HepG2 (cell line): ENCODE results near the gene PEAK3.

Experiments used
- ATF3 ChIP-seq: sonication (generic); formaldehyde crosslinking; IDR thresholded peaks from 2 replicates; pipeline ENCODE4 v1.4.0; 2020; ENCODE audit warnings: missing genetic modification reagents
- EP300 ChIP-seq, 3 experiments: sonication (generic) in 1 of 3; formaldehyde crosslinking in 1 of 3; IDR thresholded peaks; 2 replicates each; pipeline versions ENCODE4 v1.5.1 to v1.6.1; 2011 to 2020; ENCODE audit warnings: low read depth in 2 of 3, low read length in 2 of 3, borderline replicate concordance in 1 of 3, improper control_type of control experiment in 1 of 3, mild to moderate bottlenecking in 1 of 3, missing genetic modification reagents in 1 of 3, moderate library complexity in 1 of 3
- HIC2 ChIP-seq: sonication (generic); formaldehyde crosslinking; IDR thresholded peaks from 2 replicates; pipeline ENCODE4 v1.9.0; 2022; ENCODE audit warnings: low read depth, missing genetic modification reagents
- HOXA7 ChIP-seq: sonication (generic); formaldehyde crosslinking; IDR thresholded peaks from 2 replicates; pipeline ENCODE4 v1.8.1; 2022; ENCODE audit warnings: mild to moderate bottlenecking, missing genetic modification reagents, moderate library complexity
- POLR2G ChIP-seq: fragments of 200-400 bp; formaldehyde crosslinking; IDR thresholded peaks from 2 replicates; pipeline ENCODE4 v1.6.1; 2018; ENCODE audit warnings: mild to moderate bottlenecking, low read depth, low read length, moderate library complexity
- TOE1 ChIP-seq: sonication (generic); formaldehyde crosslinking; IDR thresholded peaks from 2 replicates; pipeline ENCODE4 v1.4.0; 2020; ENCODE audit warnings: mild to moderate bottlenecking, missing genetic modification reagents
- USF2 ChIP-seq, 2 experiments: sonication (generic) in 1 of 2; formaldehyde crosslinking in 1 of 2; IDR thresholded peaks; 2 replicates each; pipeline versions ENCODE4 v1.5.1 to v1.6.1; 2011 to 2020; ENCODE audit warnings: borderline replicate concordance in 1 of 2, low read depth in 1 of 2, low read length in 1 of 2, mild to moderate bottlenecking in 1 of 2, missing genetic modification reagents in 1 of 2, moderate library complexity in 1 of 2
- ZBTB38 ChIP-seq: sonication (generic); formaldehyde crosslinking; IDR thresholded peaks from 2 replicates; pipeline ENCODE4 v1.5.1; 2020; ENCODE audit warnings: mild to moderate bottlenecking, missing genetic modification reagents
- ZNF276 ChIP-seq: sonication (generic); formaldehyde crosslinking; IDR thresholded peaks from 2 replicates; pipeline ENCODE4 v1.4.0; 2020; ENCODE audit warnings: mild to moderate bottlenecking, low read depth, missing genetic modification reagents
- ZNF451 ChIP-seq: sonication (generic); formaldehyde crosslinking; IDR thresholded peaks from 2 replicates; pipeline ENCODE4 v1.5.0; 2020; ENCODE audit warnings: mild to moderate bottlenecking, missing genetic modification reagents
- ZNF773 ChIP-seq: sonication (generic); formaldehyde crosslinking; IDR thresholded peaks from 2 replicates; pipeline ENCODE4 v1.4.0; 2020; ENCODE audit warnings: missing genetic modification reagents, borderline replicate concordance
- TF ChIP-seq, protein P1 (sequence below): IDR thresholded peaks from 2 replicates; pipeline ENCODE4 v1.6.1; 2012; ENCODE audit warnings: low read length, improper control_type of control experiment
- TF ChIP-seq, protein P2 (sequence below): sonication (generic); formaldehyde crosslinking; IDR thresholded peaks from 2 replicates; pipeline ENCODE4 v1.4.0; 2020; ENCODE audit warnings: mild to moderate bottlenecking, missing genetic modification reagents
- TF ChIP-seq, protein P3 (sequence below): sonication (generic); formaldehyde crosslinking; IDR thresholded peaks from 2 replicates; pipeline ENCODE4 v1.5.0; 2020; ENCODE audit warnings: mild to moderate bottlenecking, missing genetic modification reagents

DNA sequence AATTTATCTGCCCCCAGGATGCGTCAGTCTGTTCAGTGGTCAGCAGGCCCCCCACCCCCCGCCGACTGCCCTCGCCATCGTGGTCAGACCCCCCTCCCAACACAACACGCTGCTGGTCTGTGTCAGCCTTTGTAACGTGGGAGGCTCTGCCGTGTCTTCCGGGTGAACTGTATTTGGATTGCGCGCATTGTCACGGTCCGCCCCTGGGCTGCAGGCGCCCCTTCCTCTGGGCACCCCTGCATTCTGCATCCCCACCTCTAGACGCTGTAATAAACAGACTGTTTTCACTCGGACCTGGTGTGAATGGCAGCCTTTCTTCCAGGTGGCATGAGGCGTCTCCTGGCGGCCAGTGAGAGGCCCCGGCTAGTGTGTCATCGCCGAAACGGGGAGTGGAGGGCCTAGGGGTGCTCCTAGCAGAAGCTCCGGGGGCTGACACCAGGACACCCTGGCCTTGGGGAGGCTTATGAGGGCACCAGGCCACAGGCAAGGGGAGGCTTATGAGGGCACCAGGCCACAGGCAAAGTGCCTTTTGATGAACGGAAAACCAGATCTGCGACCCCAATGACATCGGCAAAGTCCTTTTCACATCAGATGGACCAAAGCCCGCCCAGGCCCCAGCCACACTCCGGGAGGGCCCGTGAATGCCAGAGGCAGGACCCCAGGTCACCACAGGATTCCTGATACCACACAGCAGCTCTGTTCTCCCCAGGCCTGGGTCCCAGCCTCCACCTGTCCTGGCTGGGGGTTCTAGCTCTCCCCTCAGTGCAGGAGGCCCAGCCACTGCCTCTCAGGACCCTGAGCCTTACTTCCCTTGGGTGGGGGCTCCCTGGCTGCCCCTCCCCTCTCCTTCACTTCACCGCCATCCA, 49.5 kb downstream of the PEAK3 start:
- TF ChIP-seq, protein P1, sequence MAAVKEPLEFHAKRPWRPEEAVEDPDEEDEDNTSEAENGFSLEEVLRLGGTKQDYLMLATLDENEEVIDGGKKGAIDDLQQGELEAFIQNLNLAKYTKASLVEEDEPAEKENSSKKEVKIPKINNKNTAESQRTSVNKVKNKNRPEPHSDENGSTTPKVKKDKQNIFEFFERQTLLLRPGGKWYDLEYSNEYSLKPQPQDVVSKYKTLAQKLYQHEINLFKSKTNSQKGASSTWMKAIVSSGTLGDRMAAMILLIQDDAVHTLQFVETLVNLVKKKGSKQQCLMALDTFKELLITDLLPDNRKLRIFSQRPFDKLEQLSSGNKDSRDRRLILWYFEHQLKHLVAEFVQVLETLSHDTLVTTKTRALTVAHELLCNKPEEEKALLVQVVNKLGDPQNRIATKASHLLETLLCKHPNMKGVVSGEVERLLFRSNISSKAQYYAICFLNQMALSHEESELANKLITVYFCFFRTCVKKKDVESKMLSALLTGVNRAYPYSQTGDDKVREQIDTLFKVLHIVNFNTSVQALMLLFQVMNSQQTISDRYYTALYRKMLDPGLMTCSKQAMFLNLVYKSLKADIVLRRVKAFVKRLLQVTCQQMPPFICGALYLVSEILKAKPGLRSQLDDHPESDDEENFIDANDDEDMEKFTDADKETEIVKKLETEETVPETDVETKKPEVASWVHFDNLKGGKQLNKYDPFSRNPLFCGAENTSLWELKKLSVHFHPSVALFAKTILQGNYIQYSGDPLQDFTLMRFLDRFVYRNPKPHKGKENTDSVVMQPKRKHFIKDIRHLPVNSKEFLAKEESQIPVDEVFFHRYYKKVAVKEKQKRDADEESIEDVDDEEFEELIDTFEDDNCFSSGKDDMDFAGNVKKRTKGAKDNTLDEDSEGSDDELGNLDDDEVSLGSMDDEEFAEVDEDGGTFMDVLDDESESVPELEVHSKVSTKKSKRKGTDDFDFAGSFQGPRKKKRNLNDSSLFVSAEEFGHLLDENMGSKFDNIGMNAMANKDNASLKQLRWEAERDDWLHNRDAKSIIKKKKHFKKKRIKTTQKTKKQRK = no peak
- peak; percentile 81 for TF ChIP-seq ZBTB38 (CRISPR knock-in tag)
- no peak for TF ChIP-seq ZNF773
- TF ChIP-seq ZNF451 (CRISPR knock-in tag) = no peak
- TF ChIP-seq POLR2G = peak; percentile 51; the same call in 1 of the 2 replicates
- TF ChIP-seq ATF3 (CRISPR knock-in tag) = no peak
- TF ChIP-seq HIC2 (CRISPR knock-in tag) = no peak
- no peak for TF ChIP-seq TOE1 (CRISPR knock-in tag)
- TF ChIP-seq, protein P2, sequence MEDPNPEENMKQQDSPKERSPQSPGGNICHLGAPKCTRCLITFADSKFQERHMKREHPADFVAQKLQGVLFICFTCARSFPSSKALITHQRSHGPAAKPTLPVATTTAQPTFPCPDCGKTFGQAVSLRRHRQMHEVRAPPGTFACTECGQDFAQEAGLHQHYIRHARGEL (CRISPR knock-in tag) = no peak
- TF ChIP-seq, protein P3, sequence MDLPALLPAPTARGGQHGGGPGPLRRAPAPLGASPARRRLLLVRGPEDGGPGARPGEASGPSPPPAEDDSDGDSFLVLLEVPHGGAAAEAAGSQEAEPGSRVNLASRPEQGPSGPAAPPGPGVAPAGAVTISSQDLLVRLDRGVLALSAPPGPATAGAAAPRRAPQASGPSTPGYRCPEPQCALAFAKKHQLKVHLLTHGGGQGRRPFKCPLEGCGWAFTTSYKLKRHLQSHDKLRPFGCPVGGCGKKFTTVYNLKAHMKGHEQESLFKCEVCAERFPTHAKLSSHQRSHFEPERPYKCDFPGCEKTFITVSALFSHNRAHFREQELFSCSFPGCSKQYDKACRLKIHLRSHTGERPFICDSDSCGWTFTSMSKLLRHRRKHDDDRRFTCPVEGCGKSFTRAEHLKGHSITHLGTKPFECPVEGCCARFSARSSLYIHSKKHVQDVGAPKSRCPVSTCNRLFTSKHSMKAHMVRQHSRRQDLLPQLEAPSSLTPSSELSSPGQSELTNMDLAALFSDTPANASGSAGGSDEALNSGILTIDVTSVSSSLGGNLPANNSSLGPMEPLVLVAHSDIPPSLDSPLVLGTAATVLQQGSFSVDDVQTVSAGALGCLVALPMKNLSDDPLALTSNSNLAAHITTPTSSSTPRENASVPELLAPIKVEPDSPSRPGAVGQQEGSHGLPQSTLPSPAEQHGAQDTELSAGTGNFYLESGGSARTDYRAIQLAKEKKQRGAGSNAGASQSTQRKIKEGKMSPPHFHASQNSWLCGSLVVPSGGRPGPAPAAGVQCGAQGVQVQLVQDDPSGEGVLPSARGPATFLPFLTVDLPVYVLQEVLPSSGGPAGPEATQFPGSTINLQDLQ (CRISPR knock-in tag) = no peak
- TF ChIP-seq USF2 (IDR thresholded peaks at IDR 0.05; ENCODE audit: low read depth, low read length) = no peak
- TF ChIP-seq USF2 (CRISPR knock-in tag; IDR thresholded peaks at IDR 0.05; ENCODE audit: borderline replicate concordance) = no peak
- no peak for TF ChIP-seq HOXA7 (CRISPR knock-in tag)
- no peak for TF ChIP-seq ZNF276 (CRISPR knock-in tag)
- no peak for TF ChIP-seq EP300 (IDR thresholded peaks at IDR 0.05; ENCODE audit: low read depth in 2 of 2, low read length in 2 of 2)
- no peak for TF ChIP-seq EP300 (CRISPR knock-in tag; IDR thresholded peaks at IDR 0.05; ENCODE audit: borderline replicate concordance)
